GM23338 (cell line): ENCODE measurements around the gene LAYN. TPM values are rescaled to one million over a fixed set of nuclear protein-coding genes. Genes with fewer than 3 reads are reported as not detected.

Experiments
- ATAC-seq: fragments of 200-7000 bp; cut with Tn5 transposase; 3 replicates; pipeline ENCODE4 v1.9.1; 2020
- DNase-seq: peaks from one replicate; pipeline ENCODE4 v3.0.0-alpha.2; 2015; ENCODE audit warnings: low spot score
- H2AFZ ChIP-seq: fragments of 200-600 bp; sonication (generic); 2 replicates; pipeline ENCODE4 v1.8.0; 2016; ENCODE audit warnings: antibody characterized with exemption, mild to moderate bottlenecking, moderate library complexity
- H3F3A ChIP-seq: fragments of 200-600 bp; sonication (generic); replicated peaks from 2 replicates; pipeline ENCODE4 v1.8.0; 2017; ENCODE audit warnings: antibody characterized with exemption, mixed run types, low read depth
- H3K27ac ChIP-seq: fragments of 200-600 bp; sonication (generic); 2 replicates; pipeline ENCODE4 v1.6.1; 2016; ENCODE audit warnings: low read depth
- H3K27me3 ChIP-seq: fragments of 200-600 bp; sonication (generic); 2 replicates; pipeline ENCODE4 v1.8.0; 2016; ENCODE audit warnings: mild to moderate bottlenecking, mixed run types, moderate library complexity; ENCODE audit not compliant: insufficient read depth
- H3K36me3 ChIP-seq: fragments of 200-600 bp; sonication (generic); 2 replicates; pipeline ENCODE4 v1.8.0; 2016; ENCODE audit warnings: mild to moderate bottlenecking; ENCODE audit not compliant: insufficient read depth
- H3K4me1 ChIP-seq: fragments of 200-600 bp; sonication (generic); 2 replicates; pipeline ENCODE4 v1.8.0; 2016; ENCODE audit warnings: mild to moderate bottlenecking, moderate library complexity; ENCODE audit not compliant: insufficient read depth
- H3K4me2 ChIP-seq: fragments of 200-600 bp; sonication (generic); 2 replicates; pipeline ENCODE4 v1.7.1; 2017; ENCODE audit warnings: mixed run types
- H3K4me3 ChIP-seq: fragments of 200-600 bp; sonication (generic); 2 replicates; pipeline ENCODE4 v1.6.1; 2016; ENCODE audit warnings: mixed run types
- H3K79me2 ChIP-seq: fragments of 200-600 bp; sonication (generic); replicated peaks from 2 replicates; pipeline ENCODE4 v1.8.0; 2017; ENCODE audit warnings: mild to moderate bottlenecking; ENCODE audit not compliant: insufficient read depth
- H3K9me2 ChIP-seq: fragments of 200-600 bp; sonication (generic); 2 replicates; pipeline ENCODE4 v1.8.0; 2017; ENCODE audit not compliant: insufficient read depth
- H4K20me1 ChIP-seq: fragments of 200-600 bp; sonication (generic); replicated peaks from 2 replicates; pipeline ENCODE4 v1.8.0; 2017; ENCODE audit warnings: mild to moderate bottlenecking; ENCODE audit not compliant: insufficient read depth
- H3K27ac Mint-ChIP-seq: 2 replicates; pipeline ENCODE4 v1.8.0; 2020; ENCODE audit warnings: inconsistent platforms, mild to moderate bottlenecking, moderate library complexity, mixed read lengths
- H3K27me3 Mint-ChIP-seq: 3 replicates; pipeline ENCODE4 v1.8.0; 2022; ENCODE audit warnings: low read depth, mild to moderate bottlenecking, moderate library complexity, mixed read lengths, inconsistent platforms; ENCODE audit not compliant: insufficient read depth, poor library complexity
- H3K36me3 Mint-ChIP-seq: 3 replicates; pipeline ENCODE4 v1.8.0; 2021; ENCODE audit warnings: low read depth, mild to moderate bottlenecking, inconsistent platforms, moderate library complexity, mixed read lengths
- H3K4me1 Mint-ChIP-seq: 3 replicates; pipeline ENCODE4 v1.8.0; 2020; ENCODE audit warnings: mild to moderate bottlenecking, inconsistent platforms, mixed read lengths
- H3K4me3 Mint-ChIP-seq: 3 replicates; pipeline ENCODE4 v1.8.0; 2021; ENCODE audit warnings: moderate library complexity, mild to moderate bottlenecking, inconsistent platforms, mixed read lengths
- H3K9me3 Mint-ChIP-seq: 3 replicates; pipeline ENCODE4 v1.8.0; 2020; ENCODE audit warnings: moderate library complexity, mild to moderate bottlenecking, inconsistent platforms, mixed read lengths
- CTCF ChIP-seq, 2 experiments: fragments of 200-600 bp in 1 of 2; sonication (generic) in 1 of 2; conservative IDR thresholded peaks; 2 replicates each; pipeline versions ENCODE4 v1.5.1 to v1.6.1; 2016 to 2017; ENCODE audit warnings: antibody characterized with exemption in 2 of 2, low read depth in 2 of 2, mild to moderate bottlenecking in 2 of 2, moderate library complexity in 1 of 2
- ETS1 ChIP-seq: IDR thresholded peaks from 2 replicates; pipeline ENCODE4 v1.6.1; 2016; ENCODE audit warnings: antibody characterized with exemption
- EZH2 ChIP-seq: fragments of 200-600 bp; sonication (generic); IDR thresholded peaks from one replicate; pipeline ENCODE4 v1.8.0; 2017; ENCODE audit warnings: antibody characterized with exemption, mild to moderate bottlenecking, low read depth; ENCODE audit not compliant: unreplicated experiment
- EZH2phosphoT487 ChIP-seq: fragments of 200-600 bp; sonication (generic); IDR thresholded peaks from one replicate; pipeline ENCODE4 v1.8.1; 2018; ENCODE audit warnings: antibody characterized with exemption; ENCODE audit not compliant: unreplicated experiment
- NANOG ChIP-seq: IDR thresholded peaks from 2 replicates; pipeline ENCODE4 v1.6.1; 2016; ENCODE audit warnings: antibody characterized with exemption, borderline replicate concordance
- REST ChIP-seq: IDR thresholded peaks from one replicate; pipeline ENCODE4 v1.6.1; 2018; ENCODE audit warnings: antibody characterized with exemption; ENCODE audit not compliant: unreplicated experiment
- STAT1 ChIP-seq: IDR thresholded peaks from one replicate; pipeline ENCODE4 v1.6.1; 2016; ENCODE audit warnings: antibody characterized with exemption; ENCODE audit not compliant: unreplicated experiment
- polyA plus RNA-seq: library from polyadenylated mRNA; unstranded; fragments of >200 nt; fragmentation: Nextera tagmentation; extraction: Ambion mirVana; gene quantifications from 2 replicates; pipeline ENCODE4 v1.2.1, GENCODE V29; 2016
- total RNA-seq: library from RNA; depleted of rRNA; stranded (reverse); fragments of >200 nt; shearing (Covaris generic); gene quantifications from 2 replicates; pipeline ENCODE4 v1.2.3, GENCODE V29; 2014

LAYN gene
- total and polyA plus RNA-seq, 2 experiments from 2014 or later = 6.8 to 7.9 TPM

GRCh38 chr11:111582163-111582562, 41.6 kb downstream of the LAYN start:
- Histone ChIP-seq H3K4me2 (no peak overlapping the region), H3K4me3 (no peak overlapping the region), H3K4me1 (peaks cover 3% of the 10 kb centered on the region; the same call in 1 of the 2 replicates), H2AFZ (no peak overlapping the region; the same call in 1 of the 2 replicates), H3K27ac (no peak overlapping the region), H3K36me3 (no peaks in the 10 kb centered on the region), H3F3A (no peaks in the 10 kb centered on the region), H3K9me2 (no peaks in the 10 kb centered on the region), H4K20me1 (no peaks in the 10 kb centered on the region), H3K27me3 (no peaks in the 10 kb centered on the region), H3K79me2 (no peaks in the 10 kb centered on the region)
- Mint-ChIP-seq H3K4me3 (no peak overlapping the region), H3K9me3 (no peaks in the 10 kb centered on the region), H3K4me1 (peaks cover 9% of the 10 kb centered on the region), H3K27ac (no peak overlapping the region), H3K27me3 (no peaks in the 10 kb centered on the region), H3K36me3 (no peaks in the 10 kb centered on the region)
- DNase-seq (no peak), ATAC-seq (no peak)
- TF ChIP-seq STAT1 (no peak), EZH2 (no peak)

GRCh38 chr11:111582881-111583280, 42.4 kb downstream of the LAYN start:
- Mint-ChIP-seq H3K4me3 (no peak overlapping the region), H3K27ac (no peak overlapping the region), H3K9me3 (no peaks in the 10 kb centered on the region), H3K36me3 (no peaks in the 10 kb centered on the region), H3K27me3 (no peaks in the 10 kb centered on the region), H3K4me1 (peaks cover 9% of the 10 kb centered on the region)
- Histone ChIP-seq H3F3A (no peaks in the 10 kb centered on the region), H3K79me2 (no peaks in the 10 kb centered on the region), H3K4me3 (no peak overlapping the region), H3K36me3 (no peaks in the 10 kb centered on the region), H3K27me3 (no peaks in the 10 kb centered on the region), H4K20me1 (no peaks in the 10 kb centered on the region), H3K4me2 (no peak overlapping the region), H3K27ac (no peak overlapping the region), H3K9me2 (no peaks in the 10 kb centered on the region), H3K4me1 (peaks cover 3% of the 10 kb centered on the region; the same call in 1 of the 2 replicates), H2AFZ (no peak overlapping the region)
- ATAC-seq (no peak), DNase-seq (no peak)
- TF ChIP-seq NANOG (no peak), REST (no peak)

- H3K4me3 Mint-ChIP-seq = no peak overlapping the region
- ATAC-seq = no peak
- Histone ChIP-seq H3K27ac (no peak overlapping the region), H3K27me3 (no peaks in the 10 kb centered on the region), H3K36me3 (no peaks in the 10 kb centered on the region), H3K4me3 (no peak overlapping the region), H4K20me1 (no peaks in the 10 kb centered on the region), H3K4me2 (no peak overlapping the region), H3K4me1 (peaks cover 3% of the 10 kb centered on the region; the same call in 1 of the 2 replicates), H3F3A (no peaks in the 10 kb centered on the region), H3K79me2 (no peaks in the 10 kb centered on the region), H2AFZ (no peak overlapping the region), H3K9me2 (no peaks in the 10 kb centered on the region)
- DNase-seq = no peak
- no peak overlapping the region for H3K27ac Mint-ChIP-seq
- H3K27me3 Mint-ChIP-seq = no peaks in the 10 kb centered on the region
- no peaks in the 10 kb centered on the region; the same call in 2 of the 3 replicates for H3K9me3 Mint-ChIP-seq
- peaks cover 9% of the 10 kb centered on the region for H3K4me1 Mint-ChIP-seq
- no peaks in the 10 kb centered on the region for H3K36me3 Mint-ChIP-seq
- TF ChIP-seq STAT1 (no peak), CTCF (conservative IDR thresholded peaks at IDR 0.05; ENCODE audit: low read depth in 2 of 2) (no peak), ETS1 (no peak), EZH2phosphoT487 (no peak), REST (no peak)
Observed at GRCh38 chr11:111585371-111585770, 44.9 kb downstream of the LAYN start.
